Adrenal gland (tissue), 12 donors: ENCODE measurements around the gene BCAS3. TPM values are rescaled to one million over a fixed set of nuclear protein-coding genes. Genes with fewer than 3 reads are reported as not detected.

ENCODE experiments used
- DNase-seq, 7 donors: peaks; one replicate each; pipeline ENCODE4 v3.0.0-alpha.2; 2019 to 2020
- H3K27ac ChIP-seq, 5 donors: fragments of 200-600 bp; sonication (generic) in 4 of 5; 1 replicate in 3 of 5; 2 replicates in 2 of 5; pipeline versions ENCODE4 v1.5.1 to v1.8.0; 2016 to 2020; ENCODE audit warnings: mild to moderate bottlenecking in 1 of 5
- H3K27me3 ChIP-seq: fragments of 200-600 bp; 2 replicates; pipeline ENCODE4 v1.8.0; 2021
- H3K36me3 ChIP-seq, 2 donors: fragments of 200-600 bp; replicated peaks in 1 of 2; 1 replicate in 1 of 2; 2 replicates in 1 of 2; pipeline versions ENCODE4 v1.5.1 to v1.8.0; 2018 to 2022
- H3K4me1 ChIP-seq, 2 donors: fragments of 200-600 bp; replicated peaks in 1 of 2; 1 replicate in 1 of 2; 2 replicates in 1 of 2; pipeline versions ENCODE4 v1.5.1 to v1.8.0; 2018 to 2021
- H3K4me3 ChIP-seq, 4 donors: fragments of 200-600 bp; sonication (generic) in 3 of 4; one replicate each; pipeline ENCODE4 v1.5.1; 2016 to 2018
- H3K9me3 ChIP-seq, 3 donors: fragments of 200-600 bp; sonication (generic) in 1 of 3; replicated peaks in 1 of 3; 1 replicate in 2 of 3; 2 replicates in 1 of 3; pipeline versions ENCODE4 v1.5.1 to v1.8.0; 2016 to 2021
- CTCF ChIP-seq, 6 experiments: fragments of 450-650 bp in 4 of 6; fragments of 200-600 bp in 2 of 6; sonication (generic) in 1 of 6; IDR thresholded peaks; 1 replicate in 5 of 6; 2 replicates in 1 of 6; pipeline versions ENCODE4 v1.5.1 to v1.8.0; 2016 to 2021; ENCODE audit warnings: antibody characterized with exemption in 6 of 6, mild to moderate bottlenecking in 2 of 6, moderate library complexity in 1 of 6
- POLR2A ChIP-seq, 2 donors: fragments of 450-650 bp; IDR thresholded peaks; one replicate each; pipeline ENCODE4 v1.6.1; 2017; ENCODE audit warnings: antibody characterized with exemption in 2 of 2, mild to moderate bottlenecking in 2 of 2, moderate library complexity in 1 of 2
- WGBS, 4 donors: extraction: QIAGEN DNeasy Blood & Tissue Kit in 2 of 4; methylation state at CpG; one replicate each; pipeline versions ENCODE4 v1.1.5 to v1.1.7; 2013 to 2017; 5-methylcytosine and 5-hydroxymethylcytosine counted together
- intact Hi-C, 2 donors: fragments of 100-400 bp; cut with DNase I; formaldehyde crosslinking; loops; one replicate each; pipeline versions ENCODE4 v1.14.1 to v1.15.0; 2022 to 2023
- polyA plus RNA-seq, 3 donors: library from polyadenylated mRNA; stranded (reverse); fragments of 200-250 nt in 2 of 3; fragments of 350-450 nt in 1 of 3; fragmentation: Illumina TruSeq in 1 of 3; extraction: RNeasy Lipid Tissue Mini Kit (QIAGEN cat#74804) in 1 of 3; gene quantifications; one replicate each; pipeline ENCODE4 v1.2.3, GENCODE V29; 2013 to 2014
- total RNA-seq, 9 donors: library from RNA; depleted of rRNA in 4 of 9; stranded (reverse); fragments of >200 nt in 4 of 9; fragments of 120-200 nt in 1 of 9; fragmentation: NEBNext Ultra II Directional in 1 of 9; extraction: Animal tissue kit (Norgen Biotek cat#: 25700) in 1 of 9; gene quantifications; one replicate each; pipeline versions ENCODE4 v1.1.0 to v1.2.4, GENCODE V29; 2013 to 2023
- donor health status: healthy with polysubstance abuse.
- donor health status: Bipolar disorder and iron deficiency.
- donor health status: DM: yes; HTN: yes; CAD: no.
- donor health status: DM: no; HTN: no; CAD: no.
- donor health status: DM: no; HTN: no; CAD: no.
- donor health status: DM: yes; HTN: yes; CAD: no.

Gene BCAS3
- total and polyA plus RNA-seq, 12 donors, result 9.4 to 105 (median 29.0) TPM

- no peak for TF ChIP-seq POLR2A (IDR thresholded peaks at IDR 0.05)
- no peak for TF ChIP-seq CTCF (IDR thresholded peaks at IDR 0.05)
- H3K36me3 ChIP-seq, result no peaks in the 10 kb centered on the region
- WGBS, 4 donors, result 59 to 79% (median 74%) methylated on average over 3 of the region's 3 CpGs
- H3K27me3 ChIP-seq, result no peaks in the 10 kb centered on the region
- DNase-seq, result no peak
- H3K27ac ChIP-seq, result no peak overlapping the region
- no peaks in the 10 kb centered on the region for H3K4me1 ChIP-seq
- H3K4me3 ChIP-seq, result no peak overlapping the region
- H3K9me3 ChIP-seq, result no peaks in the 10 kb centered on the region
- intact Hi-C loops, result no loop called here
Measured at GRCh38 chr17:61282377-61282776, 604.7 kb downstream of the BCAS3 start.

- no peaks in the 10 kb centered on the region for H3K9me3 ChIP-seq
- intact Hi-C loops, result no loop called here
Measured at GRCh38 chr17:61283043-61283442, 605.4 kb downstream of the BCAS3 start.

DNA sequence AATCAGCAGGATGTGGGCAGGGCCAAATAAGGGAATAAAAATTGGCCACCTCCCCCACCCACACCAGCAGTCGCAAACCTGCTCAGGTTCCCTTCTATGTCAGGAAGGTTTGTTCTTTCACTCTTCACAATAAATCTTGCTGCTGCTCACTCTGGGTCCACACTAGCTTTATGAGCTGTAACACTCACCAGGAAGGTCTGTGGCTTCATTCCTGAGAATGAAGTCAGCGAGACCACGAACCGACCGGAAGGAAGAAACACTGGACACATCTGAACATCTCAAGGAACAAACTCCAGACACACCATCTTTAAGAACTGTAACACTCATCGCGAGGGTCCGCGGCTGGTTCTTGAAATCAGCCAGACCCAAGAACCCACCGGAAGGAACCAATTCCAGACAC, 606.5 kb downstream of the BCAS3 start:
- no peaks in the 10 kb centered on the region for H3K27me3 ChIP-seq
- H3K27ac ChIP-seq, result no peak overlapping the region
- H3K36me3 ChIP-seq, result no peaks in the 10 kb centered on the region
- no peaks in the 10 kb centered on the region for H3K9me3 ChIP-seq
- TF ChIP-seq POLR2A (IDR thresholded peaks at IDR 0.05) (no peak), CTCF (IDR thresholded peaks at IDR 0.05) (no peak)
- DNase-seq, result no peak
- 94 to 99% (median 97%) methylated on average over 10 of the region's 10 CpGs for WGBS, 4 donors
- no peak overlapping the region for H3K4me3 ChIP-seq
- peaks cover 0 to 6% of the 10 kb centered on the region in 2 donors for H3K4me1 ChIP-seq
- intact Hi-C loops, result no loop called here

More at GRCh38 chr17:61283043-61283442, 605.4 kb downstream of the BCAS3 start:
- Histone ChIP-seq H3K36me3 (no peaks in the 10 kb centered on the region), H3K27ac (no peak overlapping the region), H3K27me3 (no peaks in the 10 kb centered on the region), H3K4me1 (no peaks in the 10 kb centered on the region), H3K4me3 (no peak overlapping the region)
- DNase-seq, result no peak
- TF ChIP-seq POLR2A (IDR thresholded peaks at IDR 0.05), result no peak
- TF ChIP-seq CTCF (IDR thresholded peaks at IDR 0.05), result no peak
- 93 to 96% (median 95%) methylated on average over 6 of the region's 6 CpGs for WGBS, 4 donors

DNA sequence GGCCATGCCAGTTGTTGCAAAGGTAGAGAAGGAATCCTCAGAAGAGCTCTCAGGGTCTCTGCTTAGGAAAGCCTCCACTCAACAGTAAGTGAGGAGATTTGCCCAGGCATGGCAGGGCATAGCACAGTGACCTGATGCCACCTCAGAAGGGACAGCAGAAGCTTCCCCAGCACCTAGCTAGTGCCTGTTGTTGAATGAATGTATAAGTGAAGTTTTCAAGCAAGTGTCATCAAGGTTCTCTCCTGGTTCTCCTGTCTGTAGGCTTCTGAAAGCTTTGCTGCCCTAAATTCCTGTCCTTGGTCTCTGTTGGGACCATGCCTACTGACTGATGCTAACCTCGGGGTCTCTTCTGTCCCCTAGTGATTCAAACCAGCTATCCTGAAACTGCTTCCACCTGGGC, 607.1 kb downstream of the BCAS3 start:
- Histone ChIP-seq H3K4me3 (no peak overlapping the region), H3K27ac (no peak overlapping the region), H3K4me1 (peaks cover 0 to 12% of the 10 kb centered on the region in 2 donors), H3K27me3 (no peaks in the 10 kb centered on the region), H3K36me3 (no peaks in the 10 kb centered on the region), H3K9me3 (no peaks in the 10 kb centered on the region)
- DNase-seq, result no peak
- TF ChIP-seq CTCF (IDR thresholded peaks at IDR 0.05) (no peak), POLR2A (IDR thresholded peaks at IDR 0.05) (no peak)
- intact Hi-C loops, result no loop called here
- 75 to 96% (median 84%) methylated on average over 1 of the region's 1 CpG for WGBS, 4 donors
